CD4-positive, alpha-beta T cell treated with Interferon gamma for 1 hour (primary cell): Measurements from ENCODE around the gene RAB14.

Experiments
- DNase-seq: peaks from one replicate; pipeline ENCODE4 v3.0.0-alpha.2; 2020

RAB14 gene

DNA sequence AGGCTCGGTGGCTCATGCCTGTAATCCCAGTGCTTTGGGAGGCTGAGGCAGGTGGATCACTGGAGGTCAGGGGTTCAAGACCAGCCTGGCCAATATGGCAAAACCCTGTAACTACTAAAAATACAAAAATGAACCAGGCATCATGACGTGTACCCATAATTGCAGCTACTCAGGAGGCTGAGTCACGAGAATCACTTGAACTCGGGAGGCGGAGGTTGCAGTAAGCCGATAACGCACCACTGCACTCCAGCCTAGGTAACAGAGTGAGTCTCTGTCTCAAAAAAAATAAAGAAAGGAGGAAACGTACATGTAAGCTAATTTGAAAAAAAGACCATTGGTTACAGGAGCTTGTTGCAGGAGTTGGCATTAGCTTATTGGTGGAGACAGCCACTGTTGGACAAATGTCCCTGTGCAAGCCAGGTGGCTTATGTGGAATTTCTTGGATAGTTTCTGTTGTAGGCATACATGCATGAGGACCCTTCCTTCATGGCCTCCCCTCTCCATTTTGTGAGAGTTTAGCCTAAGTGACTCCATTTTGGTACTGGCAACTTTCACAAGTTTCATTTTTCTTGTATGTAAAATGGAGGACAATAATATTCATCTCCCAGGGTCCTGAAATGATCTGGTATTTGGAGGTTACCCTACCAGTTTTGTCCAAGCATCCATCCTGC is 16.8 kb upstream of the RAB14 start:
- DNase-seq: no peak

- no peak for DNase-seq
Observed at GRCh38 chr9:121217609-121218292, 16.1 kb upstream of the RAB14 start.

GRCh38 chr9:121216271-121216805 is 14.7 kb upstream of the RAB14 start:
- DNase-seq: no peak

DNA sequence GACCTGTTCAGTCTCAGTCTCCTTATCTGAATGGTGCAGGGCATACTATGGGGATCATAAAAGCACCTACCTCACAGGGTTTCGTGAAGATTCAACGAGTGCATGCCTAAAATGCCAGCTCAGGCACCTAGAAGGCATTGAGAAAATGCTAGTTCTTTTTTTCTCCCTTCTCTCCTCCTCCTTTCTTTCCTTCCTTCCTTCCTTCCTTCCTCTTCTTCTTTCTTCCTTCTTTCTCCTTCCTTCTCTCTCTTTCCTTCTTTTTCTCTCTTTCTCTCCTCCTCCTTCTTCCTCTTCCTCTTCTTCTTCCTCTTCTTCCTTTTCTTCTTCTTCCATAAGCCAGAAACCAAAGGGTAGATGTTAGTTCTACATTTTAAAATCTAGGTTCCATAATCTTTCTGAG is 12.3 kb upstream of the RAB14 start:
- no peak for DNase-seq

GRCh38 chr9:121213136-121213806 is 11.6 kb upstream of the RAB14 start:
- DNase-seq: peak; percentile 59

DNA sequence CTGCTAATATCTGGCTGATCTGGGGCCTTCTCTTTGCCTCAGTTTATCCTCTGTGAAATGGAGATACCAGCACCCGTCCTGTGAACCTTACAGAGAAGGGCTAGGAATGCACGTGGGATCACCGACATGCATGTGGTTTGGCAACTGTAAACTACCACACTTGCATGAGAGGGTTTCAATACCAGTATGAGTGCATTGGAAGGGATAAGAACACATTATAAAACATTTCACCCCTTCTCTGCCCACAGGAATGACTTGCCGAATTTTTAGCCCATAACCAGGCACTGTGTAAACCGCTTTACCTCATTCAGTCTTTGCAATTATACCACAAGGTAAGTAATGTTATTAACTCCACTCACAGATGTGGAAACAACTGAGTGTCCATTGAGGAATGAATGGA is 8.9 kb upstream of the RAB14 start:
- no peak for DNase-seq

GRCh38 chr9:121207371-121207940 is 5.8 kb upstream of the RAB14 start:
- no peak for DNase-seq

- no peak for DNase-seq
Observed at GRCh38 chr9:121206516-121207370, 5.1 kb upstream of the RAB14 start.

DNA sequence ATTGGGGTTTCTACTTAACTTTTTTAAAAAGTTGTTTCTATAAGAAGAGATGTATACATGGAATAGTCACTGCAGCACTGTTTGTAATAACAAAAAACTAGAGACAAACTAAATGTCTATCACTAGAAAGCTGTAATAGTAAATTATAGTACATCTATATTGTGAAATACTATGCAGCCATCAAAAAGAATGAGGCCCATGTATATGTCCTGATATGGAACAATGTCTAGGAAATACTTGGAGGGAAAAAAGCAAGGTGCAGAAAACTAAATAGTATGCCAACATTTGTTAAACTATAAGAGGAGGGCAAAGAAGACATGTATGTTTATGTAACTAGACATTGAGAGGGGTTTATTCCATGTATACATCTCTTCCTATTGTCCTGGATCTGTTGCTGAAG is 2.9 kb upstream of the RAB14 start:
- DNase-seq: no peak

- DNase-seq: no peak
Observed at GRCh38 chr9:121204121-121204520, 2.5 kb upstream of the RAB14 start.

DNA sequence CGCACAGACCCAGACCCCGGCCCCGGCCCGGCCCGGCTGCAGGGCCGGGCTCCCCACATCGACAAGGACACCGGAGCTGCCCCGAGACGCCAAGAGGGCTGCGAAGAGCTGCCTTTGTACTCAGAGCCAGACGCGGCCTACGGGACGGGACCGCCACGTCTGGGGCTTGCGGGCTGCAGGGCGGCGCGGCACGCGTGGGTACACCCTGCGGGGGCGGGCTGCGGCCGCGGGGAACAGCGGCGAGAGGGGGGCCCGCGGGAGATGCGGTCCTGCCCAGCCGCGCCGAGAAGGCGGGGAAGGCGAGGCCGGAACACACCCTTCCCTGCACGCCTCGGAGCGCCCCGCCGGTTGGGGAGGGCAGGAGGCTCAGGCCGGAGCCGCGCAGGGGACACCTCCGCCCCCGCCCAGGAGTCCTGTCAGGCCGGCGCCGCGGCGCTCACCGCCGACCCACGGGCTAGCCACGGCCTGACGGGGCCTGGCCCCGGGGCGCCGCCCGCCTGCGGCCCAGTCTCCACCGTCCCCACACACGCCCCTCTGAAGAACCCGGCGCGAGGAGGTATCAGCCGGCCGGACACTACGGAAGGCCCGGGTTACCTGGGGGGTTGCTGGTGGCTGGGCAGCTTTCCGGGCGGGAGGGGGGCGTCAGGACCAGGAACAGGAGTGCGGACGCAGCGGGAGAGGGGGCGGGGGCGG is 478 bp downstream of the RAB14 start:
- peak; percentile 32 for DNase-seq

DNA sequence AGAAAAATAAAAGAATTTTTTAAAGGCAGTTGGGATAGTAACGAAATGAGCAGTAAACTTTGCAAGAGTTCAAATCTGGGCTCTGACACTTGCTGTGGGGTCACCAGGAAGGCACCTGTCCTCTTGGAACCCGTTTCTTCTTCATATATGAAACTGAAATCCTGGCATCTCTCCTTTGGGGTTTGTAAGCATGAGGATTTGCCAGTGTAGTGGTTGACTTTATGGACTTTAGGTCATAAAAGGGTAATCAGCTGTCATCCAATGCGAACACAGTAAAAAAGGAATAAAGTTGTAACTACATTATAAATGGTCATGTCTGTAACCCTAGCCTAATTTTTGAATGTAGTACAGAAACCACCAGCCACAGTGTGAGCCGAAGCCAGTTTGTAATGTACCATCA is 1.3 kb downstream of the RAB14 start:
- no peak for DNase-seq

DNA sequence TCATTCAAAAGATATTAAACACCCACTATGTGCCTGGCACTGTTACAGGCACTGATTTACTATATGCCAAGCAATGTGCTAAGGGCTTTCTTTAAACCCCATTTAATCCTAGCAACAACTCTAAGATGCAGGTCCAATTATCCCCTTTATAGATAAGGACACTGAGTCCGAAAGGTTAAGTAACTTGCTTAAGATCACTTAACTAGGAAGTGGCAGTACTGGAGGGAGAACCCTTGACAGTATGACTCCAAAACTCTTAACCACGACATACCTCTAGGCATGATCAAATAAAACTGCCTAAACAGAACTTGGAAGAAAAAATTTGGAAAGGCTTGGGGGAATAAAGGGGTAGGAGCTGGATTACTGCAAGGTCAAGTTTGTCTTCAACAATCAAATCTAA is 1.7 kb downstream of the RAB14 start:
- no peak for DNase-seq

DNA sequence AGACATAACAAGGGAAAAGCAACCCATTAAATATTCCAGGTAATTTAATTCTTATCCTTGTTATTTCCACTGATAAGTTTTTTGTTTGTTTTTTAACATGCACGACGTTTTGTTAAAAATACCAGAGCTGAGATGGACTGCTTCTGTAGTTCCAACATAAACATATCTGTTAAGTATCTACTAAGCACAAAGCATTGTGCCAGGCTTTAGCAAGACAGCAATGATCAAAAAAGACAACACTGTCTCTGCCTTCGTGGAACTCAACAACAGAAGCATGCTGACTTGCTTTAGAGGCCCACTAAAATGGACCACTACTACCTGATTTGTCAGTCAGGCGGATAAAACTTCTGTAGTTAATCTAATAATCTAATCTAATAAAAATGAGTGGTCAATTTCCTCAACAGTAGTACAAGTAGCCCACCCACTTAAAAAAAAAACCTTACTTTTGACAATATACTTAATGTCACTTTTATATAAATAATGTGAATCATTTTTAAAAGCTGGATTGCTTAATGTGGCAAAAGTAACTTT is 3.1 kb downstream of the RAB14 start:
- DNase-seq: no peak

GRCh38 chr9:121197132-121197531 is 4.5 kb downstream of the RAB14 start:
- DNase-seq: no peak

DNA sequence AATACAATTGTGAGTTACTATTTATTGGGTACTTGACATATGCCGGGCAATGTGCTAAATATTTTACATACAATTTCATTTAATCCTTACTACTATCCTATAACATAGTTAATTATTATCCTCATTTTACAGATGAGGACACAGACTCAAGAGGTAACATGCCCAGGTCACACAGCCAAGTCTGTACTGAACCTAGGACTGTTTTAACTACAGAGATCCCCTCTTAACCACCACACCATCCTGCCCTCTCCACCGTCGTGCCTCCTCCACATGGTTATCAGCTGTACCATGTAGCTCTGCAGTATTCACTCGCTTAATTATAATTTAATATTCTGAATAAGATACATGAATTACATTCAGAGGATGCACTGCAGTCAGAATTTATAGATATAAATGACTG is 5.3 kb downstream of the RAB14 start:
- DNase-seq: no peak

- no peak for DNase-seq
Observed at GRCh38 chr9:121194730-121195129, 6.9 kb downstream of the RAB14 start.

GRCh38 chr9:121192959-121193640 is 8.6 kb downstream of the RAB14 start:
- no peak for DNase-seq

- no peak for DNase-seq
Observed at GRCh38 chr9:121192518-121192917, 9.2 kb downstream of the RAB14 start.

DNA sequence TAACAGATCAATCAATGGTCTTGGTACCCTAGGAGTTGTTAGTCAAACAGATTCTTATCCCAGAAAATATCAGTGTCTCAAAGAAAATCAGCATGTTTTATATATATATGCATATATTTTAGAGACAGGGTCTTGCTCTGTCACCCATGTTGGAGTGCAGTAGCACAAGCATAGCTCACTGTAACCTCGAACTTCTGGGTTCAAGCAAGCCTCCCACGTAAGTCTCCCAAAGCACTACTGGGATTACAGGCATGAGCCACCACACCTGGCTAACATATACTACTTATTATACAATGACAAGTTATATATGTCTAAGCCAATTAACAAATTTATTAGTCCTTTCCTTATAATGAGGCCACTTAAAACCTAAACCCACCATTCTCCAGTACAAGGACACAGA is 10.4 kb downstream of the RAB14 start:
- no peak for DNase-seq

DNA sequence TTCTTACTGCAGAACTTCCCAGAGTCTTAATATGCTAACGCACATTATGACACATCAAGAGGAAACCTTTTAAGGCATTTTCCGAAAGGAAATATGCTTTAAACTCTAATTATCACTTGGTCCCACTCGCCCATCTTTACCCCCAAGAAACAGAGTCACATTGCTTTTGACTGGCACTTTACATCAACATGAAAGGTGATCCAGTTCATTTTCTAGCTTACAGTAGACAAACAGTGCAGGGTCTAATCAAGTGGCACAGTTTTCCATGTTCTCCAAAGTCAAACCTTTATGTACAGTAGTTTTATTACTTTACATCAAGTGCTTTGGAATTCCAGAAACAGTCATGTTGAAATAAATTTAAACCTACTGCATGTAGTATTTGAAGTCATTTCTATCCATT is 12.0 kb downstream of the RAB14 start:
- no peak for DNase-seq
